Esophagus squamous epithelium (tissue), 5 donors: ENCODE measurements around the gene CAMK1D. TPM values are rescaled to one million over a fixed set of nuclear protein-coding genes. Genes with fewer than 3 reads are reported as not detected.

Experiments used
- DNase-seq: peaks from one replicate; lab custom pipeline; 2025; lab: John Stamatoyannopoulos, UW
- H3K27ac ChIP-seq, 4 donors: fragments of 200-600 bp; sonication (generic); one replicate each; pipeline ENCODE4 v1.5.1; 2016 to 2019; ENCODE audit warnings: mild to moderate bottlenecking in 1 of 4
- H3K27me3 ChIP-seq, 4 donors: fragments of 200-600 bp; sonication (generic); 1 replicate in 3 of 4; 2 replicates in 1 of 4; pipeline versions ENCODE4 v1.5.1 to v1.6.0; 2017 to 2021; ENCODE audit warnings: antibody characterized with exemption in 1 of 4
- H3K36me3 ChIP-seq, 3 donors: fragments of 200-600 bp; sonication (generic); one replicate each; pipeline ENCODE4 v1.5.1; 2016 to 2019
- H3K4me1 ChIP-seq, 3 donors: fragments of 200-600 bp; sonication (generic); one replicate each; pipeline ENCODE4 v1.5.1; 2017 to 2019
- H3K4me3 ChIP-seq, 4 donors: fragments of 200-600 bp; sonication (generic); 1 replicate in 3 of 4; 2 replicates in 1 of 4; pipeline ENCODE4 v1.5.1; 2016 to 2019; ENCODE audit warnings: mild to moderate bottlenecking in 2 of 4, moderate library complexity in 1 of 4
- H3K9me3 ChIP-seq, 3 donors: fragments of 200-600 bp; sonication (generic); one replicate each; pipeline ENCODE4 v1.5.1; 2016 to 2019
- POLR2A ChIP-seq, 4 donors: fragments of 450-650 bp; IDR thresholded peaks; one replicate each; pipeline ENCODE4 v1.6.1; 2017; ENCODE audit warnings: antibody characterized with exemption in 4 of 4, mild to moderate bottlenecking in 4 of 4, moderate library complexity in 3 of 4
- WGBS, 2 donors: methylation state at CpG; one replicate each; pipeline ENCODE4 v1.1.5; 2018; 5-methylcytosine and 5-hydroxymethylcytosine counted together
- intact Hi-C: fragments of 100-400 bp; cut with DNase I; formaldehyde crosslinking; loops from one replicate; pipeline ENCODE4 v1.15.0; 2022
- total RNA-seq, 4 donors: library from RNA; depleted of rRNA; stranded (reverse); fragments of >200 nt; gene quantifications; one replicate each; pipeline ENCODE4 v1.1.0, GENCODE V29; 2016
- TF ChIP-seq, protein P1 (sequence below), 6 experiments: fragments of 450-650 bp in 4 of 6; fragments of 200-600 bp in 2 of 6; sonication (generic) in 2 of 6; IDR thresholded peaks; one replicate each; pipeline ENCODE4 v1.5.1; 2016 to 2019; ENCODE audit warnings: antibody characterized with exemption in 6 of 6, mild to moderate bottlenecking in 4 of 6, moderate library complexity in 4 of 6
- donor health status: DM: yes; HTN: yes; CAD: no.

The CAMK1D gene
- total RNA-seq, 4 donors from 2014 or later = 3.8 to 11.8 (median 9.9) TPM

DNA sequence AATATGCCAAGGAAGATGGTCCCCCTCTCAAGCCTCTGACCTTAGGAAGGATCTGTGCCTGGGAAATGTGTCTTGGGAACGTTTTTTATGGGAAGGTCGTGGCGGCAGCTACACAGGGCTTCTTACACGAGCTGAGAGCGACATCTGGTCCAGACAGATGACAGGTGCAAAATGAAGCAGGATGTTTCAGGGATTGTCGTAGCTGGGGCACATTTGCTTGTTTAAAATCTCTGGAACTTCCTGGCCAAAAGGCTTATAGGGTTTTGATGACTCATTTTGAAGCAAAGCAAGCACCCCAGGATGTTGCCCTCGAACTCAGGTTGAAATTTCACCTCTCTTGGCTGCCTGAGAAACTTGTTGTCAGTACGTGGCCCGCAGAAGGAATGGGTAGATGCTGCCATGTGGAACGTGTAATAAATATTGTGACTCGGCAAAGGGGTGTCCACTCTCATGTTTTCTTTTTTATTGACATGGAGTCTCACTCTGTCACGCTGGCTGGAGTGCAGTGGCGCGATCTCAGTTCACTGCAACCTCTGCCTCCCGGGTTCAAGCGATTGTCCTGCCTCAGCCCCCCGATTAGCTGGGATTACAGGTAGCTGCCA is 117.5 kb downstream of the CAMK1D start:
- H3K4me3 ChIP-seq = no peak overlapping the region
- H3K27ac ChIP-seq = no peak overlapping the region
- intact Hi-C loops = no loop called here
- WGBS, 2 donors = 74% methylated on average over 15 to 17 of the region's 17 CpGs
- no peaks in the 10 kb centered on the region for H3K27me3 ChIP-seq
- TF ChIP-seq, protein P1, sequence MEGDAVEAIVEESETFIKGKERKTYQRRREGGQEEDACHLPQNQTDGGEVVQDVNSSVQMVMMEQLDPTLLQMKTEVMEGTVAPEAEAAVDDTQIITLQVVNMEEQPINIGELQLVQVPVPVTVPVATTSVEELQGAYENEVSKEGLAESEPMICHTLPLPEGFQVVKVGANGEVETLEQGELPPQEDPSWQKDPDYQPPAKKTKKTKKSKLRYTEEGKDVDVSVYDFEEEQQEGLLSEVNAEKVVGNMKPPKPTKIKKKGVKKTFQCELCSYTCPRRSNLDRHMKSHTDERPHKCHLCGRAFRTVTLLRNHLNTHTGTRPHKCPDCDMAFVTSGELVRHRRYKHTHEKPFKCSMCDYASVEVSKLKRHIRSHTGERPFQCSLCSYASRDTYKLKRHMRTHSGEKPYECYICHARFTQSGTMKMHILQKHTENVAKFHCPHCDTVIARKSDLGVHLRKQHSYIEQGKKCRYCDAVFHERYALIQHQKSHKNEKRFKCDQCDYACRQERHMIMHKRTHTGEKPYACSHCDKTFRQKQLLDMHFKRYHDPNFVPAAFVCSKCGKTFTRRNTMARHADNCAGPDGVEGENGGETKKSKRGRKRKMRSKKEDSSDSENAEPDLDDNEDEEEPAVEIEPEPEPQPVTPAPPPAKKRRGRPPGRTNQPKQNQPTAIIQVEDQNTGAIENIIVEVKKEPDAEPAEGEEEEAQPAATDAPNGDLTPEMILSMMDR (IDR thresholded peaks at IDR 0.05) = no peak
- TF ChIP-seq POLR2A (IDR thresholded peaks at IDR 0.05) = no peak
- DNase-seq = no peak
- peaks cover 0 to 26% (median 0%) of the 10 kb centered on the region in 3 donors for H3K4me1 ChIP-seq
- no peaks in the 10 kb centered on the region for H3K9me3 ChIP-seq
- H3K36me3 ChIP-seq = no peaks in the 10 kb centered on the region

DNA sequence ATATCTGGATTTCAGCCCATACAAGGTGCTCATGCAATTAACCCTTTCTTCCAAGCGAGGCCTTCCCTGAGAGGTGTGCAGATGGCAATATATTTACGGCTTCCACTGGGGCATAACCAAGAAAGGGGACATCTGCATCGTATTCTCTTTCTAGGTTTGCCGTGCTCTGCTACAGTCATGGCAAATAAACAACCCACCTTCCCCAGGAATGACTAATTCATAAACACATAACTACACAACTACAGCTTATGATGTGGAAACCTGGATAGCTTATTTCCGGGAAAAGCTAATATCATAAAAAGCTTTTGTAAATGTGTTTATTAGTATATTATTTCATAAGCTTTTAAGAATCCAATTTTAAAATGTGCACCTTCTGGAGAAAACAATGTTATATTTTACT is 120.0 kb downstream of the CAMK1D start:
- intact Hi-C loops = no loop called here
- Histone ChIP-seq H3K4me1 (peaks cover 0 to 26% (median 0%) of the 10 kb centered on the region in 3 donors), H3K9me3 (no peaks in the 10 kb centered on the region), H3K27me3 (no peaks in the 10 kb centered on the region), H3K27ac (no peak overlapping the region), H3K4me3 (no peak overlapping the region), H3K36me3 (no peaks in the 10 kb centered on the region)
- 87 to 96% methylated on average over 5 of the region's 5 CpGs for WGBS, 2 donors
- no peak for DNase-seq
- TF ChIP-seq POLR2A (IDR thresholded peaks at IDR 0.05) = no peak
- TF ChIP-seq, protein P1 (IDR thresholded peaks at IDR 0.05) = no peak

DNA sequence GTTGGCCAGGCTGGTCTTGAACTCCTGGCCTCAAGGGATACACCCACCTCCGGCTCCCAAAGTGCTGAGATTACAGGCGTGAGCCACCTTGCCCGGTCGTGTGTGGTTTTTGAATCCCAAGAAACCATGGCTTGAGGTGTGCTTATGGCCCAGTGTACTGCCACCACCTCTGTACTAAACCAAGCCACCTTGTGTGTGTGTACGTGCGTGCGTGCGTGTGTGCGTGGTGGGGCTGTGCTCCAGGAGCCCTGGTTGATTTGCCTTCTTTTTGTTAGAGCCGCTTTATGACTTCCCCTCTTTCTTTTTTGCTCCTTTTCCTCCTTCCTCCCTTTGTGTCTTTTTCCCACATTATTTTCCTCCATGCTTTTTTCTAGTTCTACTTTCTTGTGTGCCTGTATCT is 121.4 kb downstream of the CAMK1D start:
- intact Hi-C loops = no loop called here
- 91 to 95% methylated on average over 10 of the region's 10 CpGs for WGBS, 2 donors
- Histone ChIP-seq H3K4me3 (no peak overlapping the region), H3K4me1 (peaks cover 0 to 26% (median 0%) of the 10 kb centered on the region in 3 donors), H3K27me3 (no peaks in the 10 kb centered on the region), H3K27ac (no peak overlapping the region), H3K9me3 (no peaks in the 10 kb centered on the region), H3K36me3 (no peaks in the 10 kb centered on the region)
- no peak for DNase-seq
- TF ChIP-seq POLR2A (IDR thresholded peaks at IDR 0.05) = no peak

DNA sequence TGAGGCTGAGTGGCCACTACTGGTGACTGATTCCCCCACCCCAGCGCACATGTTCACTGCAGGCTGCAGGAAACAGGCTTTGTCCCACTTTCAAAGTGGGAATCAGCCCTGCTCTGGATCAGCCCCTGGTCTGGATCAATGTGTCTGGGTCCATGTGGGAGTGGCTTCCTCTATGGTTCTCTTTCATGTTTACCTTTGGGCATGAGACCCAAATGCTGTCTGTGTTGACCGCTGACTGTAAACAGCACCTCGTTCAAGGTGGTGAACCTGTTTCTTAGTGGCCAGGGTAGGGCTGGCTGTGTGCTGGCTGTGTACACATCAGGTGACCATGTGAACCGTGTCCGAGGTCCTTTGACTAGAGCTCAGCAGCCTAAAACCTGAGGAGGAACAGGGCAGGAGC is 121.8 kb downstream of the CAMK1D start:
- Histone ChIP-seq H3K9me3 (no peaks in the 10 kb centered on the region), H3K4me1 (peaks cover 0 to 26% (median 0%) of the 10 kb centered on the region in 3 donors), H3K4me3 (no peak overlapping the region), H3K27me3 (no peaks in the 10 kb centered on the region), H3K36me3 (no peaks in the 10 kb centered on the region), H3K27ac (no peak overlapping the region)
- intact Hi-C loops = no loop called here
- no peak for TF ChIP-seq POLR2A (IDR thresholded peaks at IDR 0.05)
- TF ChIP-seq, protein P1 (IDR thresholded peaks at IDR 0.05) = no peak
- DNase-seq = no peak
- 51 to 87% methylated on average over 2 to 4 of the region's 5 CpGs for WGBS, 2 donors

DNA sequence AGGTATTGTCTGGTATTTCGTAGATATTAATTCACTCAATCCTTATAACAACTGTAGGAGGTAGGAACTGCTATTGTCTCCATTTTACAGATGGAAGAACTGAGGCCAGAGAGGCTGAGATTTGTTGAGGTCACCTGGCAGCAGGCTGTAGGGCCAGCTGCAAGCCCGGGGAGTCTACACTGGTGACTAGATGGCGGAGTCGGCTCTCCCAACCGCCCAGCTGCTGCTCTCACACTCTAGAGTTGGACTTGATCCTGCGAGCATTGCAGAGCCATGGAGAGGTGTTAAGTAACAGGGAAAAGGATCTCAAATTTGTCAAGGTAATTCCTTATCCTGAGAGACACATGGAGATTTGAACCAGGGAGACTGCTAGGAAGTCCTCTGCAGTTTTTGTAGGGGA is 124.1 kb downstream of the CAMK1D start:
- H3K27ac ChIP-seq = no peak overlapping the region
- 91 to 96% methylated on average over 6 of the region's 6 CpGs for WGBS, 2 donors
- DNase-seq = no peak

More for the DNA sequence above, 124.1 kb downstream of the CAMK1D start:
- peaks cover 0 to 10% (median 0%) of the 10 kb centered on the region in 3 donors for H3K4me1 ChIP-seq
- no peak overlapping the region for H3K4me3 ChIP-seq
- no peaks in the 10 kb centered on the region for H3K27me3 ChIP-seq
- no peaks in the 10 kb centered on the region for H3K9me3 ChIP-seq
- TF ChIP-seq, protein P1 (IDR thresholded peaks at IDR 0.05) = no peak
- TF ChIP-seq POLR2A (IDR thresholded peaks at IDR 0.05) = no peak
- H3K36me3 ChIP-seq = no peaks in the 10 kb centered on the region
- intact Hi-C loops = no loop called here
